Stimulated activated CD4-positive, alpha-beta T cell treated with anti-CD3 and anti-CD28 coated beads, TNF-alpha, amount 100 ng/mL, for 4 hours (primary cell): ENCODE results near the gene CAMK2B.
"Not testable (repeated sequence)": the region's sequence is repeated elsewhere in the genome, so short reads cannot be mapped to it uniquely, and the experiment has no call there.

Experiments used
- DNase-seq, 3 experiments: peaks; one replicate each; pipeline ENCODE4 v3.0.0-alpha.2; 2020; ENCODE audit warnings: low read depth in 3 of 3

CAMK2B gene

DNA sequence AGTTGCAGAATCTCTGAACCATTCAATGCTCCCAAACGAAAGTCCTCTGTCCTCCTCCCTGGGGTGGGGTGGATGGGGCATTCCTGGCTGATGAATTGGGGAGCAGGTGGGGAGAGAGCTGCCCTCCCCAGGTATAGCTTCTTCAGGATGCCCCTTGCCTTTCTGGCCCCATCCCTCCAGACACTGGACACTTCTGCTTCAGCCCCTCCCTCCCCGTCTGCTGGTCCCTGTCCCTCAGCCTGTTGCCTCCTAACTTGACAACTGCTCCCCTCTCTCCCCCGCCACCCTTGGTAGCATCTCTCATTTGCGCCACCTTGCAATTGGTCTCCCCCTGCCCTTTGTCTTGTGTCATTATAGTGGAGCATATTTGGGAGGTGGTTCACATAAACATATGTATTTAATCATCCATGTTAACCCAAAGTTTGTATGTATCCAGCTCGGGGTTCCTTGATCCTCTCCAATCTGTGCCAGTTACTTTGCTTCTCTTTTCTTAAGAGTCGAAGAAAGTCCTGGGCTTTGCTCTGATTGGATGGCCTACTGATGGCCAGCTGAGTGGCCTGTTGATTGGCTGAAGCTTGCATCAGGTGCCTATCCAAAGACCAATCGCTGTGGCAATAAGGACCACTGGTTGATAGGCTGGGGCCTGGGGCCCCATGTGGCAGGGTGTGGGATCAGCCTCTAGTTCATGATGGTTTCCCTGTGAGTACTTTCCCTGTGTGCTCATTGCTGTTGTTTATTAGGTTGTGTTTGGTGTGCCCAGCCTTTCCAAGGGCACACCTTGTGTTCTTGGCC, 132.2 kb downstream of the CAMK2B start:
- DNase-seq = no peak

DNA sequence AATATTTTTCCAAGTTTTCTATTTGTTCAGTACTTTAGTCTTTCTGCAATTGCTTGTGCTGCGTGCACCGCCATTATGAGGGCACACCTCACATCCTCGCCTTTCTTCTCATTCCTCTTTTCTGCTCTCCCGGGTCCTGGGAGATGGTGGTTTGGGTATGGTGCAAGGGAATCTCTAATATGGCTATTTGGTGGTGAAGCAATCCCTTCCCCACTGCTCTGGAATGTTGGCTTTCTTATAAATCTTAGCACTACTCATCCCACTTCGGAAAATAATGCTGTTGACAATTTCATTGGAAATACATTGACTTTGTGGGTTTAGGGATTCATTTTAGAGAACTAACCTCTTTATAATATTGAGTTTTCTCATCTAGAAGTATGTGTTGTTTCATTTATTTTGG, 134.2 kb downstream of the CAMK2B start:
- DNase-seq = no peak

DNA sequence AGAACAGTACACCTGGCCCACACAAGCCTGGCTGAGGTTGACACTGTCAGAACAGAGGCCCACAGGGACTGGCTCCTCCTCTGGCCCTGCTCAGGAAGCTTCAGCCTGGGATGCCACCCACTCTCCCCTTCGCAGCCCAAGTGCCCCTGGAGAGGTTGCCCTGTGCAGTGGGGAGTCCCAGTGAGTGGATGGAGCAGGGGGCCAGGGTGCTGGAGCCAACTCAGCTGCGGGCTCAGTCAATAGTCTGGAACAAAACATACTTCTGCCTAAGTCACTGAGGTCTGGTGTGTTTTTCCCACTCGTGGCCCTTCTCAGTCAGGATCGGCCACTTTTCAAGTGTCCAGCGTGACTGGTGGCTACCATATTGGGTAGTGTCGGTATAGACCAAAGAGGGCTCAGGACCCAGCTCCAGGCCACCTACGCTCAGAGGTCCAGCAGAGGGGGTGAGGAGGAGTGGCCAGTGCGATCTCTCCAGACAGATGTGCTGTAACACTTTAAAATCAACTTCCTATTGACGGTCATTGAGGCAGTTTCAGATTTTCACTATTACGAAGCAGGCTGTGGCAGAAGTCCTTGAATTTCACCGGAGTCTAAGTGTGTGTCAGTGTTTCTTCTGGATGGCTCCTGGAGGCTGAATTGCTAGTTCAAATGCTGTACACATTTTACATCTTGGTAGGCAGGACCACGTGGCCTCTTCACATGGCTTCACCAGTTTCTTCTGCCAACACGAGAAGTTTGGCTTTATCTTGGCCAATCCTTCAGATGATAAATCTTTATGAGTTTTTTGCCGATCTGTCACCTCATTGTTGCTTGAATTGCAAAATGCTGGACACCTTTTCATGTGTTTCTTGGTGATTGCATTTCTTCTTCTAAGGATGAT, 135.2 kb downstream of the CAMK2B start:
- no peak for DNase-seq

DNA sequence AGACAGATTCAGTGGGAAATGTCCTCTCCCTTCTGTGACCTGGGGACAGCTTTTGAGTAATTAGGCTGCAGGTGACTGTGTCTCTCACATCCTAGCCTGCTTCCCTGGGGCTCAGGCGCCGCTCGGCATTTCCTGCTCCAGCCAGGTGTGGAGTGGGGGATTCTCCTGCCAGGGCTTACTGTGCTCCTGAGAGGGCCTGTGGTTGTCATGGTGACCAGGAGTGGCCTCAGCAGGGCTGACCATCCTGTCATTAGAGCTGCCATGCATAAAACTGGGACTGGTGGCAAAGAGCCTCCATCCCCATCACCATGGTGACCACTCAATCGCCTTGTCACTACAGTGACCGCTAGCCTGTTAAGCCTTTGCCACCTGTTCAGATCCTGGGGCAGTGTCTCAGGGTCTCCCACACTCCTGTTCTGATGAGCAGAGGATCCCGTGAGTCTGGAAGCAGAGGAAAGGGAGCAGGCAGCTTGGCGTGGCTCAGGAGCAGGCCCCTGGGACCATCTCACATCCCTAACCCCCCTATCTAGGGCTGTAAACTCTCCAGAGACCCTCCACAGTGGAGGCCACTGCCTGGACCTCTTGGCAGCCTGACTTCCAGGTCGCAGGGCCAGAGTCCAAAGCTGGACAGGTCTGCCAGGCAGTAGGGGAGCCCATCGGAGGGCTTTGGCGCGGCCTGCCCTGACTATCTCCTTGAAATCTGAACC, 136.0 kb downstream of the CAMK2B start, which contains the start of gene GCK:
Gene GCK, minus strand, starts transcription at position 154 of the 707 bp plus-strand sequence. CDS start 486 bp downstream, outside the sequence.
- no peak for DNase-seq

DNA sequence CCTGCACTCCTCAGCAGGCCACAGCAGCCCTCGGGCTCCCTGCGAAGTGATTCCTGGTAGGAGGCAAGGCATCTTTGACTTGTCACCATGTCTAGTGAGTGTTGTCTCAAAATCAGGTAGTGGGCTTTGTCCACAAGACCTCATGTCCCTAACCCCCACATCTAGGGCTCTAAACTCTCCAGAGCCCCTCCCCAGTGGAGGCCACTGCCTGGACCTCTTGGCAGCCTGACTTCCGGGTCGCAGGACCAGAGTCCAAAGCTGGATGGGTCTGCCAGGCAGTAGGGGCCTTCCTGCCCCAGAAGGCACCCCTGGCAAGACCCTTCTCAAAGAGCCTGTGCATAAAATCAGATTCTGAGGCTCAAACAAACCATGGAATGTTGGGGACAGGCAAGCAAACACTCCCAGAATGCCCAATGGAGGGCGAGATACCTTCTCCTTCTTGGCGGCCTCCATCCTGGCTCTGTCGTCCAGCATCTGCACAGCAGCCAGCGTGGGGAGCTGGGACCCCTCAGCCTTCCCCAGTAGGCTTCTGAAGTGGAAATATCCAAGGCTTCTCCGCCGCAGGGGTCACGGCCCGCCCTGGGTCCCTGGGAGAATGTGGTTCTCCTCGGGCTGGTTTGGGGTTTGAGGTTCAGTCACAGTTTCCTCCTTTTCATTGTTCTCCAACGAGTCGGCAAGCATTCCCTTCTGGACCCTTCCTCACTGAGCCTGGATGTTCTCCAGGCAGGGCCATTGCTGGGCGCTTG, 136.7 kb downstream of the CAMK2B start:
- DNase-seq = no peak

DNA sequence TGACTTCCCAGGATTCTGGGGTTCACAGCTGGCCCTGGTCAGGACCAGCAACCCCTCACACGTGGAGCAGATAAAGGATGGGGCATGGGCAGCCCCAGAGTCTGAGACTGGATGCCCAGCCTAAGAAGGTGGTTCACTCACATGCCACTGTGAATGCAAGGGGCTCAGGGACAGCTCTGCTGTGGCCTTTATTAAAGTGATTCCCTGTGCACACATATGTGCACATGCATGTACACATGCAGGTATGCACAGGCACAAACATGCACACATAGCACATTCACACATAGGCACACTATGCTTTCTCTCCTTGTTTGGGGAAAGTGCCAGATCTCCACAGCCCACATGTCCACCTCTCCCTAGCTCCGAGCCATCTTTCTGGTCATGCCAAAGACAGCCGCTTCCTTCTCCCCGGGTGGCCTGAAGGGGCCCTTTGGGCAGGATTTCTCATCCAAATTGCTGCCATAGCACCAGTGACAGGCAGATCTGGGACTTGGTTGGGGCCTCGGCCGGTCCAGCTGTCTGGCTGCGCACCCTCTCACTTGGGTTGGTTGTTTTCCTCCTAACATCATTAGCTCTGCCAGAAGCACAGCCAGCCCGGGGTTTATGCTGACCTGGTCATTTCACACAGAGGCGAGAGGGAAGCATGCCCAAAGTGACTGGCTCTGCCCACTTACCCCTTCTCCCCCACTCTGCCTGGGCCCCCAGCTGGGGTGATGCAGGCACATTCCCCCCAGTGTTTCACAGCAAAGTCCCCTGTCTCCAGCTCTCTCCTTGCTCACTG, 137.6 kb downstream of the CAMK2B start:
- no peak for DNase-seq

DNA sequence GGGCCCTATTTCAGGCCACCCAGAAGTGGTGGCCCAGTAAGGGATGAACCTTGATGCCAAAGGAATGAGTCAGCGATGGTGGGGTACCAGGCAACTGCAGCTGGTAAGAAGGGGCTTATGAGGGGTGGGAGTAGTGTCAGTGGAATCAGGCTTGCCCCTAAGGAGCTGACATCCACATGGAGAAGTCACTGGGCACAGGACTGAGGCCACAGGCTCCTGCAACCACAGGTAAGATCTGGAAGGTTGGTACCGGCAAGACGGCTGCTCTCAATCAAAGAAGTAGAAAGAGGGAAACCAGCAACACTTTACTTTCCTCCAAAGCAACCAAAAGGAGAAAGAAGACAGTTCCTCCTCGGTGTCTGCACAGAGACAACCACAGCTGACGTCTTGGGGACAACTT, 138.7 kb downstream of the CAMK2B start:
- DNase-seq = no peak

DNA sequence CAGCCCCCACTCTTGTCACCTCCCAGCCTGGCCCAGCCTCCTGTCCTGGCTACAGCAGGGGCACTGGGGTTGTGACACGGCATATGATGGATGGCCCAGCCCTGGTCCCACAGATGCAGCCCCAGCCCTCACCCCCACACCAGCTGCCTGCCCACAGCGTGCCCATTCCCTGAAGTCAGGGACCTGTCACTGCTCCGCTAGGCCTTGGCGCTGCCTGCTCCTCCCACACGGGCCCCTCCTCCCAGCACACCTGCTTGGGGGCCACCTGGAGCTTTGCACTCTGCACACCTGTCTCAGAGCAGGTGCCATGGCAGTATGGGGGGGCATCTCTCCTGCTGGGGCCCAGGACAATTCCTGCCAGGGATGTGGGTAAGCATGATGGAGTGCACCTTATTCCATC, 139.7 kb downstream of the CAMK2B start:
- no peak for DNase-seq

DNA sequence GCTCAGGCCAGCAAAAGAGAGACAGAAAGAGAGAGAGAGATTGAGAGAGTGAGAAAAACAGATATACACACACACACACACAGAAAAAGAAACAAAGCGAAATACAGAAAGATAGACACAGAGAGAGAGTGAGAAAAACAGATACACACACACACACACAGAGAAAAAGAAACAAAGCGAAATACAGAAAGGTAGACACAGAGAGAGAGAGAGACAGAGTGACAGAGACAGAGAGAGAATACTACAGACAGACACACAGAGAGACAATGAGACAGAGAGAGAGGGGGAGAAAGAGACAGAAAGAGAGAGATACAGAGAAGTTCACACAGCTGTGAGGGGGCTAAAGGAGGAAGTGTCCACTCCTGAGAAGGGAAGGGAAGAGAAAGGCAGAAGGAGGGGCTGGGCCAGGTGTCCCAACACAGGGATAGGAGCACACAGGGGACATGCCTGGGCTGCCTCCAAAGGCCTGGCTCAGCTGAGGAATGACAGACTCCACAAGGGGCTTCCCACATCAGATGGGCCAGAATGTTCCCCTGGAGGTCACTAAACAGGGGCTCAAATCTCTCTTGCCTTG, 140.4 kb downstream of the CAMK2B start:
- no peak for DNase-seq

DNA sequence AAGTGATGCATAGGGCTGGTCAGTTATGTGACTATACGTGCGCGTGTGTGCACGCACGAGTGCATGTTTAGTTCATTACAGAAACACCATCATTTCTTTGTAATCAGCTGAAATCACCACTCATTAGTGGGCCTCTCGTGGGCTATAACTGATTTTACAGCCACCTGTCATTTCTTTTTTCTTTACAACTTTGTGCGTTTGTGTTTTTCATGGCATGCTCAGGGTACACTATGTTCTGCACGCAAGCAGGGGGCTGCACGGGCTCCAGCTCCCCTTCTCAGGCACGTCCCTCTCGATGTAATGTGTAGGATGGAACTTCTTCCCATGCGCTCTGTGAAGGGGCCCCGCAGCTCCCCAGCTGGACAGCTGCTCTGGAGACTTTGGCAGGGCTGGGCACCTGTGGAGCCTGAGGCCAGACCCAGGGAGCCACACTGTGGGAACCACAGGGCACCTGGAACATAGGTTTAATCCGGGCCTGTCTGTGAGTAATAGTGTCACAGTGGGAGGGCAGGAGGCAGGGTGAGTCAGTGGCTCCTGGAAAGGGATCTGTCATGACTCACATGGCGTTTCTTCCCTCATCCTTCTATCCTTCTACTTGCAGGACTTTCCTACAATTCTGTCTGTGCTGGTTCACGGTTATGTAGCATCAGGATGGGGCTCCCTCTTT, 141.1 kb downstream of the CAMK2B start:
- no peak for DNase-seq

DNA sequence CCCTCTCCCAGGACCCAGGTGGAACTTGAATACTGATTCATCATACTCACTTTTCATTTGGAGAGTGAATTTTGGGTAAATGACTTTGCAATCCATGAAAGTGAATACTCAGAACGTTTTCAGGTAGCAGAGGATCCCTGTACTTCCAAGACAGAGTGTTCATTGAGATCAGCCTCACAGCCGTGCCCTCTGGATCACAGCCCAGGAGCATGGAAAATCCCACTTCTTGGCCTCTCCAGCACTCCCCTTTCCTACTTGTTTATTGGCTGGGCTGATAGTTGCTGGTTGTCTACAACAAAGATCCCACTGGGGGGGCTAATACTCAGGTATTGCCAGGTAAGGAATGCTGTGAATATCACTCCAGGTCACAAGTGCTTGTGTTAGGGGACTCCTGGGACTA, 142.0 kb downstream of the CAMK2B start:
- DNase-seq = no peak

DNA sequence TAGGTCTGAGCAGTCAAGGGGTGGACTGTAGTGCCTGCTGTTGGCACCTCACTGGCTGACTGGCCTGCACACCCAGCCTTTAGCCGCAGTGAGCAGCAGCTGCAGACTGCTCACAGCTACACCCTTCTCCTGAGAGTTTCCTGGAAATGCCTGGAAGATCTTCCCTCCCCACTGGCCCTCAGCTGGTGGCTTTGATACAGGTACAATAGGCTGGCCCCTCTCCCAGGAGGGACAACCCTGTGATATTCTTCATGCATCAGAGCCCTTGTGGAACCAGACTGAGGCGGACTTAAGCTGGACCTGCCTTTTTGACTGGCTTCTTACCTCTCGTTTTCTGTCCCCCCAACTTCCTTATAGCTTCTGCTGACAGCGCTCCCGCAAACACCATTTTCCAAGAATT, 142.6 kb downstream of the CAMK2B start:
- DNase-seq = no peak

DNA sequence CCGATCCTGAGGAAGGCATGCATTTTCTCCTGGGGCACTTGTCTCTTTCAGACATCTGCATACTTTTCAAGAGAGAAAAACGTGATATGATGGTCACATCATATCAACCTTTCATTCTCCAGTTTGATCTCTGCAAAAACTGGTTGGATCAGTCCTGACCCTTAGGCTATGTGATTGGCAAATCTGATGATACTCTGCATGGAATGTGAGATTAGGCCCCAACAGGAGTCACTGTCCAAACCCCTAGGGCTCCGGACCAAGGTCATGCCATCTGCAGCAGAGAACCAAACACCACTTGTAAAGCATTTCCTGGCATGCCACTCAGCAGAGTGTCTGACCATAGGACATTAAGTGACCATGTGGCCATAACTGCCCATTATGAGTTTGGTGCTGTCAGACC, 144.8 kb downstream of the CAMK2B start:
- DNase-seq = no peak

DNA sequence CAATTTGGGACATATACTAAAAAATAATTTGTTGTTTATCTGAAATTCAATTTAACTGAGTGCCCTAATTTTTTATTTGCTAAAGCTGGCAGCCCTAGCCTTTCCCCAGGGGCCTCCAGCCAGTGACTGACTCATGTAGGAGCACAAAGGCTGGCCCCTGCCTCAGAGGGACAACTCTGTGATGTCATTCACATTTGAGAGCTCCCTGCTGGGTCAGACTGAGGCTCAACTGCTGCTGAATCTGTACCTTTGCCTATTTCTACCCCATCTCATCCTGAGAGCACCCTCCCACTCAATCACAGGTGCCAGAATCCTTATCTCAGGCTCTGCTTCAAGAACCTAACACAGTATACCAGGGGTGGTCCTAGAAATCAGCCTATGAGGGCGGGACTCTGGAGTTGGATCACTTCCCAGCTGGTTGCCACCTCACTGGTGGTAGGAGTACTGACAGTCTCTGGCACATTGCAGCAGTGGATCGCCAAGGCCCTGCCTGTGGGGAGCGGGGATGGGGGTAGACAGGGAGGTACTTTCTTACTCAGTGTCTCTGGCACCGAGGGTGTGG, 147.7 kb downstream of the CAMK2B start:
- no peak for DNase-seq

DNA sequence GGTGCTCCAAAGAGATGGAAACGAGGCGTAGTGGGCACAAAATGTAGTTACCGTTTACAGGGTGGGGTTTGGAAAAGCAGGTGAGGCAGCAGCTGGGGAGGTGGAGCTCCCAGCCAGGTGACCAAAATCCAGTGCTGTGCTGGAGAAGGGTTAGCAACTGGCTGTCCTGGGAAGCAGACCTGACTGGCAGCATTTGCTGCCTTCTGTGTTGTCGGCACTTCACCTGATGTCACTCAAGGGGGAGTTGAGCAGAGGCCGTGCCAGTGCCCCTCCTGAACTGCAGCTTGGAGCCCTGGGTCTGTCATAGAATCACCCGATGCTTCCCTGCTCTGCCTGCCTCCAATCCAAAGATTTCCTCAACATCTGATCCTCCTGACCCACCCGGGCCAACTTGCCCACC, 148.9 kb downstream of the CAMK2B start:
- DNase-seq = no peak

DNA sequence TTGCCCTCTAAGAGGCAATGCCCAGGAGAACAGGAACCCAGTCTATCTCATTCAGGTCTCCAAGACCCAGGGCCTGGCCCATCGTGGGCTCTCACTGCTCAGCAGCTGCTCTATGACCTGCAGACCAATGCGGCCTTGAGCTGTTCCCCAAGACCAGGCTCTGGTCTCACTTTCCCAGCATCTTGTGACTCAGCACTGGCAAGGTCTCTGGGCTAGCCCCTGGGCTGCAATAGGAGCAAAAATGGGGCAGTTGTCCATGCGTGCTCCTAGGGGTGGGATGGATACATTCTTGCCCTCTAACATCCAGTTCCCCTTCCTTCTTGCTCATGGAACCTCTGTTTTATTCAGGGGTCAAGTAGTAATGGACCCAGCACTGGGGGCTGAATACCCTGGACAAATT, 149.7 kb downstream of the CAMK2B start:
- DNase-seq = no peak

DNA sequence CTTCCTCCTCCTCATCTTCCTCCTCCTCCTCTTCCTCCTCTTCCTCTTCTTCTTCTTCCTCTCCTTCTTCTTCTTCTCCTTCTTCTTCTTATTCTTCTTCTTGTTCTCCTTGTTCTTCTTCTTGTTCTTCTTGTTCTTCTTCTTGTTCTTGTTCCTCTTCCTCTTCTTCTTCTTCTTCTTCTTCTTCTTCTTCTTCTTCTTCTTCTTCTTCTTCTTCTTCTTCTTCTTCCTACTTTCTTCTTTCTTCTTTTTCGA, 150.8 kb downstream of the CAMK2B start:
- not testable (repeated sequence) for DNase-seq

DNA sequence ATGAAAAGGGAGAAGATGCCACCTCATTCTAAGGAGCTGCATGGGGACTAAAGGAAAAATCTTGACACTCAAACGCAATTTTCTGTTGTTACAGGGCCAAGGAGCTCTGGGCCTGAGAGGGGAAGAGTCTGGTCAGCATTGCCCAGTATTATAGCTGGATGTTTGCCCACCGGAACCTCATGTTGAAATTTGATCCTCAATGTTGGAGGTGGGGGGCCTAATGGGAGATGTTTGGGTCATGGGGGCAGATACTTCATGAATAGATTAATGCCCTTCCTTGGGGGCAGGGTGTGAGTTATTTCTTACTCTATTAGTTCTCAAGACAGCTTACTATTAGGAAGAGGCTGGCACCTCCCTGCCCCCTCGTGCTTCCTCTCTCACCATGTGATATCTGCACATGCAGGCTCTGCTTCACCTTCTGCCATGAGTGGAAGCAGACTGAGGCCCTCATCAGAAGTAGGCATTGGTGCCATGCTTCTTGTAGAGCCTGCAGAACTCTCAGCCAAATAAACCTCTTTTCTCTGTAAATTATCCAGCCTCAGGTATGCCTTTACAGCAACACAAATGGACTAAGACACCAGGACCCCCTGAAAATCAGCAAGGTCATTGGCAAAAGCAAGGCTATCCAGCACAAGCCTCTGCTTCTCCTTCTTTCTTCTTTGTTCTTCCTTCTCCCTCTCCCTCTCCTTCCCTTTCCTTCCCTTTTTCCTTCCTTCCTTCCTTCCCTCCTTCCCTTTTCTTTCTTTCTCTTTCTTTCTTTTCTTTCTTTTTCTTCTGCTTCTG, 151.3 kb downstream of the CAMK2B start:
- DNase-seq = no peak

DNA sequence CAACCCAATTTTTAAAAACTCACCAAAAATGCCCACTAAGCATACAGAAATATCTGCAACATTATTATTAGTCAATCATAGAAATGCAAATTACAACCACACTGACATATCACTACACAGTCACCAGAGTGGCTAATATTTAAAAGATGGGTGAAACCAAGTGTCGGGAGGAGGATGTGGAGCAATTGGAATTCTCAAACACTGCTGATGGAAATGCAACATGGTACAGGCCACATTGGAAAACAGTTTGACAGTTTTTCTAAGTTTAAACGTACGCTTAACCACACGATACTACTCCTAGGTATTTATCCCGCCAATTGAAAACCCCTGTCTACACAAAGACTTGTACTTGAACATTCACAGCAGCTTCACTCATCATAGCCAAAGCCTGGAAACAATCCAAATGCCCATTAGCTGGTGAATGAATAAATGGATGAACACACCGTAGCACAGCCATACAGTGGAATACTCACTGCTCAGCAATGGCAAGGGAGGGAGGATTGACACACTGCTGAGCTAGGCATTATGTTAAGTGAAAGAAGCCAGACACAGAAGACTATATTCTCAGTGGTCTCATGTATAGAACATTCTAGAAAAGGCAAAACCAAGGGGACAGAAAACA, 152.5 kb downstream of the CAMK2B start:
- DNase-seq = no peak
